HFF-Myc (cell line): ENCODE data around the gene TEX28.
"Not testable (repeated sequence)": the region's sequence is repeated elsewhere in the genome, so short reads cannot be mapped to it uniquely, and the experiment has no call there.

ENCODE experiments used
- DNase-seq: peaks from one replicate; pipeline ENCODE4 v3.0.0-alpha.2; 2011; ENCODE audit warnings: low read depth; ENCODE audit errors: extremely low read depth
- H3K4me3 ChIP-seq: replicated peaks from 2 replicates; pipeline ENCODE4 v1.5.1; 2011; ENCODE audit warnings: low read depth, mild to moderate bottlenecking, control low read depth, low read length
- TF ChIP-seq, protein P1 (sequence below): IDR thresholded peaks from 2 replicates; pipeline ENCODE4 v1.5.1; 2012; ENCODE audit warnings: mild to moderate bottlenecking, low read depth, low read length, control low read depth; ENCODE audit errors: missing control alignments

The TEX28 gene, protein sequence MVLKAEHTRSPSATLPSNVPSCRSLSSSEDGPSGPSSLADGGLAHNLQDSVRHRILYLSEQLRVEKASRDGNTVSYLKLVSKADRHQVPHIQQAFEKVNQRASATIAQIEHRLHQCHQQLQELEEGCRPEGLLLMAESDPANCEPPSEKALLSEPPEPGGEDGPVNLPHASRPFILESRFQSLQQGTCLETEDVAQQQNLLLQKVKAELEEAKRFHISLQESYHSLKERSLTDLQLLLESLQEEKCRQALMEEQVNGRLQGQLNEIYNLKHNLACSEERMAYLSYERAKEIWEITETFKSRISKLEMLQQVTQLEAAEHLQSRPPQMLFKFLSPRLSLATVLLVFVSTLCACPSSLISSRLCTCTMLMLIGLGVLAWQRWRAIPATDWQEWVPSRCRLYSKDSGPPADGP

DNA sequence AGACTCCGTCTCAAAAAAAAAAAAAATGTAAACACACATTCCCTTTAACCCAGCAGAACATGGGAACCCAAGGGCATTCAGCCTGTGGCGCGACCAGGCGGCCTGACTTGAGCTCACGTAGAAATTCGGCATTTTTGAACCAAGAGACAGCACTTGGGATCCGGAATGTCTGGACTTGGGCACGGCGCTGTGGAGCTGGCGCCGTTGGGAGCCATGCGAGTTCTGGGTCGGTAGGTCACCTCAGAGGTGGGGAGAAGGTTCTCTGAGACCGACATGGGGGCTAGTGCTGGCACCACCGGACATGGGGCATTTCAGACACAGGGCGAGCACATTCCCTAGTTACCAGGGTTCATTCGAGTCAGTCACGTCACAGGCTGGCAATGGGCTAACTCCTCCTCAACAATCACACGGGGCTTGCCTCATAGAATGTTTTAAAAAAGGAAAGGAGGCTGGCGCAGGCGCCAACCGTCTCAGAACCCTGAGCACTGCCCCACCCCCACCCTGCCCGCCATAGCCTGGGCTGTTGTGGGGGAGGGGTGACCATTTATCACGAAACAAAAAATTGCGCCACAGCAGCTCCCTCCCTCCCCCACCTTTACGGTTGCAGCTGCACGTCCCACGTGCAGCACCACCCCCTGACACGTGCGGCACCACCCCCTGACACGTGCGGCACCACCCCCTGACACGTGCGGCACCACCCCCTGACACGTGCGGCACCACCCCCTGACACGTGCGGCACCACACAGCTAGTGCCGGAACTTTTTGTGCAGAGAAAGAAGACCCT lies at the start of gene TEX28:
Gene TEX28 (minus strand): TSS at position 334 of the 784 bp plus-strand sequence. CDS start 3,007 bp downstream, outside the sequence.
- TF ChIP-seq, protein P1, sequence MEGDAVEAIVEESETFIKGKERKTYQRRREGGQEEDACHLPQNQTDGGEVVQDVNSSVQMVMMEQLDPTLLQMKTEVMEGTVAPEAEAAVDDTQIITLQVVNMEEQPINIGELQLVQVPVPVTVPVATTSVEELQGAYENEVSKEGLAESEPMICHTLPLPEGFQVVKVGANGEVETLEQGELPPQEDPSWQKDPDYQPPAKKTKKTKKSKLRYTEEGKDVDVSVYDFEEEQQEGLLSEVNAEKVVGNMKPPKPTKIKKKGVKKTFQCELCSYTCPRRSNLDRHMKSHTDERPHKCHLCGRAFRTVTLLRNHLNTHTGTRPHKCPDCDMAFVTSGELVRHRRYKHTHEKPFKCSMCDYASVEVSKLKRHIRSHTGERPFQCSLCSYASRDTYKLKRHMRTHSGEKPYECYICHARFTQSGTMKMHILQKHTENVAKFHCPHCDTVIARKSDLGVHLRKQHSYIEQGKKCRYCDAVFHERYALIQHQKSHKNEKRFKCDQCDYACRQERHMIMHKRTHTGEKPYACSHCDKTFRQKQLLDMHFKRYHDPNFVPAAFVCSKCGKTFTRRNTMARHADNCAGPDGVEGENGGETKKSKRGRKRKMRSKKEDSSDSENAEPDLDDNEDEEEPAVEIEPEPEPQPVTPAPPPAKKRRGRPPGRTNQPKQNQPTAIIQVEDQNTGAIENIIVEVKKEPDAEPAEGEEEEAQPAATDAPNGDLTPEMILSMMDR = no peak
- no peak within 1 kb of the TSS for H3K4me3 ChIP-seq
- DNase-seq = no peak

DNA sequence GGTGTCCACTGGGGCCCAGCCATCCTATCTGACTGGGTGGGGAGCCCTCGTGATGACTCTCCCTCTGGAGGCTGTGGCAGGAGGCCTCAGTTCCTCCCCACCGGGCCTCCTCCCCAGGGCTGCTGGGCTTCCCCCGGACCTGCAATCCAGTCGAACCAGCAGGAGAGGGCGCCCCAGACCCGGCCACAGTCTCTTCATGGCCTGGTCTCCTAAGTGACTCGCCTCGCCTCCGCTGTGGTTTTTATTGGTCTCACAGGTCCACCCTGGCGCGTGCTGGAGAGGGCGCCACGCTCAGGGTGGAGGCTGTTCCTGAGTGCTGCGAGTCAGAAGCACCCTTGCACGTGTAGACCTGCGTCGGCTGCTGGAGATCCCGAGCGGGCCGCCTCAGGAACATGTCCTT lies 48.7 kb upstream of the TEX28 start:
- not testable (repeated sequence) for DNase-seq, H3K4me3 ChIP-seq

DNA sequence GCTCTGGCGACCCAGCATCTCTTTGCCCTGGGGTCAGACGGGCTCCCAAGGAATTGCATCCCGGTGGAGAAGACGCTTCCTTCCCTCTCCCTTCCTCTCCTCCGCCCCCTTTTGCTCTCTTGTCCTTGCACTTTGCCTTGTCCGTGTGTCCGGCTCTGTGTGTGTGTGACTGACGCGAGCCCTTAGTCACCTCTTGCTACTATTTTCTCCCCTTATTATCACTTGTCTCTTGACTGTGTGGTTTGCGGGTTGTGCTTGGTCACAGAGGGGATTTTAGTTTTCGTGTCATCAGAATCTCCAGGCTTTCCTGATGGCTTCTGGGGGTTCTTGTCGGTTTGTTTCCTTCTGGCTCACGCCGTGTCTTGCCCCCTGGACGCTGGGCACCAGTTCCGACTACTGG lies 48.1 kb upstream of the TEX28 start:
- not testable (repeated sequence) for H3K4me3 ChIP-seq, DNase-seq

DNA sequence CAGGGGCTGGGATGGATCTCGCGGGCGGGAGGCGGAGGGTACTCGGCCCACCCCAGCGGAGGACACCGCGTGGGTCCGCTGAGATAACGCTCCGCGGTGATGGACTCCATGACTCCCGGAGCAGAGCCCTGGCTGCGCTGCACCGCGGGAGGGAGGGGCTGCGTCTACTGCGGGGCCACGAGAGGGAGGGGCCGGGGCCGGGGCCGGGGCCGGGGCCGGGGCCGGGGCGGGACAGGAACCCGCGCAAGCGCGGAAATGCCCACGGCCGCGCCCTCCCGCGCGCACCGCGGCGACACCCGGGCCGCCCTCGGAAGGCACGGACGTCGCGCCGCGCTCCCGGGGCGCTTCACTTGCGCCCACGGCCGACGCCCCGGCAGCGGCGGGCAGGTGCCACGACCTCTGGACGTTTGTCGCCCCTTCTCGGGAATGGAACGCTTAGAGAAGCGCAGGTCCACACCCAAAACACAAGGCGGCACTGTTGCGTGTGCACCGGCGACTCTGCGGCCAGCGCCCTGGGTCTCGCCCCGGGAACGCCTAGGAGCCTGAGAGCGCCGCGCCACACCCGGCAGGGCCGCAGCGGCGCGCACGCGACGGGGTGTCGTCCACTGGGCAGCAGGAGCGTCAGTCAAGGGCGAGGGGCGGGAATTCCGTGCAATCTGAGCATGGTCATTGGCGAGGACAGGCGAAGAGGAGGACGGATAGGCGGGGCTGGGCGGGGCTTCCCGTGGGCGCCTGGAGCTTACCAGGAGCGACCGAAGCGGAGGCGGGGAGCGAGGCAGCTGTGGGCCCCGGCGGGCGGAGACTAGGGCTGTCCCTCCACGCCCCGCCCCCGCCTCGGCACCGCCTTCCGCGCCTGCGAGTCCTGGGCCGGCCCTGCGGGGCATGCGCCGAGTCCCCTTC lies 46.7 kb upstream of the TEX28 start:
- H3K4me3 ChIP-seq, DNase-seq: not testable (repeated sequence)

DNA sequence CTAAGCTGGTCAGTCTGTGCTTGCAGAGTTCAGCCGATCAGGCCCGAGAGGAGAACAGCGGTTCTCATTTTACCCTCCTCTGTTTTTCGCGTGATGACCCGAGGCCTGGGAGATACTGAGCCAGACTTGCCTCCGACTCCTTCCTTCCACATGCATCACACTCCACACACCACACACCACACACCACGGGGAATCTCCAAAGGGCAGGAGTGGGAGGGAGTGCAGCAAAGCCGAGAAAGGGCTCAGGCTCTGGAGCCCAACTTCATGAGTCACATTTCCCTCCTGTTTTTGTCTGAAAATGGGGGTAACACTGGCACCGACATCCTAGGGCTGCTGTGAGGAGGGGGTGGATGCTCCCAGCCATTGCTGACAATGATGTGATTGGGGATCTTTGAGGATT lies 39.6 kb upstream of the TEX28 start:
- TF ChIP-seq, protein P1 = no peak
- no peak for DNase-seq
- no peak overlapping the region for H3K4me3 ChIP-seq

DNA sequence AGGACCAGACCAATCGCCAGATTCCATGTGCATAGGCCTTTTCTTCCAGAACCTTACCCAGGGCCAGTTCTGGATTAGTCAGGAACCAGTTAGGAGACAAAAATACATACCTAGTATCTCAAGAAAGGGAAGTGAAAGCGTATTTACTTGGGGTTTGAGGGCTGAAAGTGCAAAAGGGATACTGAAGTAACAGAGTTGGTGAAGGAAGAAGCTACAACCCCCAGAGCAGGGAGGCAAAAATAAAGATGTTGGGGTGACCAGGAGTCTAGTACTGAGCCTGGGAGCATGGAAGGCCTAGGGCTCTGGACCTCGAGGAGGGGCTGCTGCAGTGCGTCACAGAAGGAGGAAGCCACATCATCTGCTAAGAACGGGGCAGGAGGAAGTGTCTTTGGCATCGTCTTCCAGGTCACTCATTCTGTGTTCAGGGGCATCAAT lies 38.9 kb upstream of the TEX28 start:
- TF ChIP-seq, protein P1 = no peak
- no peak overlapping the region for H3K4me3 ChIP-seq
- DNase-seq = no peak

DNA sequence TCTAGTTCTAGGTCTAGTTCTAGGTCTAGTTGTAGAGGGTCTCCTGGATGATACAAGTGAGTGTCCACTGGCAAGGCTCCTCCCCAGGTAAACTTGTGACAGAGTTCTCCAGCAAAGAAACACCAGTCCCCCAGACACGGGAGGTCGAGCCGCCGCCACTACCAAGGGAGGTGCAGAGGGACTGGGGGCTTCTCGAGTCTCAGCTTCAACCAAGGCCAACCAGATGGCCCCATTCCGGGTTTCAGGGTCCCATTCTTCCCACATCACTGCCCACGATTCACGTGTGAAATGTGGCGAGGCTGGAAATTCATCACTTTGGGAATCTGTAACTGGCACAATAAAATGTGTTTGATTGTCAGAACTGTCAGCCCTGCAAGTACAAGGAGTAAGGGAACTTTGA lies 38.2 kb upstream of the TEX28 start:
- TF ChIP-seq, protein P1 = no peak
- DNase-seq = no peak
- no peak overlapping the region for H3K4me3 ChIP-seq

DNA sequence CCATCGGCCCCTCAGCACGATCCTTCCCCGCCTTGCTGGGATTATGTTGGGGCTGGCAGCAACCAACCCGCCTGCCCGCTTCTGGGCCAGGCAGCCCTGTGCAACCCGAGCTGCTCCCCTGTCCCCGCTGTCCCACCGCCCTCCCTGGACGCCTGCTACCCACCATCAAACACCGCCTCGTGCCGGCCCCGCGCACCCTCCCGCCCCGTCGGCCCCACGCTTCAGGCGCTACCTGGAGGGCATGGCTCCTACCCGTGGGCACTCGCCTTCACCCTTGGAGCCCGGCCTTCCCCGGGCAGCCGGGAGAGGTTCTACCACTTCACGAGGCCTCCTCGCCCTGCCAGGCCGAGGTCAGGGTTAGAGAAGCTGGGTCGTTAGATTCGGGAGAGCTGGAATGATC lies 37.6 kb upstream of the TEX28 start:
- TF ChIP-seq, protein P1 = no peak
- no peak overlapping the region for H3K4me3 ChIP-seq

More for the DNA sequence above, 37.6 kb upstream of the TEX28 start:
- DNase-seq = no peak
